H1 (cell line): ENCODE data around the gene SLC5A8. TPM values are rescaled to one million over a fixed set of nuclear protein-coding genes. Genes with fewer than 3 reads are reported as not detected.

Experiments
- CTCF ChIA-PET: fragments of 300-600 bp; sonication (Branson Sonifier 250); formaldehyde crosslinking; loops from one replicate; lab custom pipeline; 2021; ENCODE audit not compliant: partially characterized antibody; lab: Charles Lee
- POLR2A ChIA-PET: fragments of 300-600 bp; sonication (Branson Sonifier 250); formaldehyde crosslinking; loops from one replicate; lab custom pipeline; 2021; ENCODE audit warnings: inconsistent platforms; ENCODE audit not compliant: partially characterized antibody; lab: Charles Lee
- DNase-seq, 2 experiments: peaks; one replicate each; pipeline versions ENCODE4 v3.0.0 to v3.0.0-alpha.2; 2010 to 2022; ENCODE audit warnings: low spot score in 2 of 2, low read depth in 1 of 2, mixed read lengths in 1 of 2
- FAIRE-seq: peaks from 2 replicates; lab custom pipeline; 2011; peaks lifted over from hg19 to GRCh38; lab: Jason Lieb, UNC
- H2AFZ ChIP-seq: 2 replicates; pipeline ENCODE4 v1.8.1; 2012; ENCODE audit warnings: low read length, inconsistent platforms
- H2AK5ac ChIP-seq: 2 replicates; pipeline ENCODE4 v1.6.1; 2013; ENCODE audit warnings: low read depth, low read length
- H2BK120ac ChIP-seq: replicated peaks from 2 replicates; pipeline ENCODE3; 2013; ENCODE audit warnings: low read depth, low read length, inconsistent platforms
- H2BK12ac ChIP-seq: 2 replicates; pipeline ENCODE4 v1.6.1; 2013; ENCODE audit warnings: low read depth, low read length
- H2BK15ac ChIP-seq: 2 replicates; pipeline ENCODE4 v1.6.1; 2013; ENCODE audit warnings: low read length
- H2BK20ac ChIP-seq: 2 replicates; pipeline ENCODE4 v1.6.1; 2013; ENCODE audit warnings: low read length
- H2BK5ac ChIP-seq: 2 replicates; pipeline ENCODE4 v1.6.1; 2013; ENCODE audit warnings: low read depth, low read length
- H3K14ac ChIP-seq: 2 replicates; pipeline ENCODE4 v1.6.1; 2013; ENCODE audit warnings: inconsistent platforms; ENCODE audit not compliant: insufficient read length
- H3K18ac ChIP-seq: 2 replicates; pipeline ENCODE4 v1.6.1; 2013; ENCODE audit warnings: low read length; ENCODE audit errors: extremely low read depth
- H3K23ac ChIP-seq: 2 replicates; pipeline ENCODE4 v1.6.1; 2013; ENCODE audit warnings: inconsistent platforms; ENCODE audit not compliant: insufficient read length
- H3K23me2 ChIP-seq: 2 replicates; pipeline ENCODE4 v1.6.1; 2013; ENCODE audit warnings: low read depth, low read length
- H3K27ac ChIP-seq: 2 replicates; pipeline ENCODE4 v1.6.1; 2011; ENCODE audit warnings: low read depth, low read length, inconsistent platforms
- H3K27me3 ChIP-seq, 4 experiments: replicated peaks in 1 of 4; 1 replicate in 1 of 4; 2 replicates in 3 of 4; pipeline versions ENCODE4 v1.6.1 to v1.8.1; 2011 to 2013; ENCODE audit warnings: low read length in 3 of 4, mild to moderate bottlenecking in 3 of 4, inconsistent platforms in 2 of 4, mixed read lengths in 2 of 4, moderate library complexity in 1 of 4; ENCODE audit not compliant: control insufficient read depth in 3 of 4, insufficient read depth in 3 of 4; ENCODE audit errors: extremely low read depth in 1 of 4
- H3K36me3 ChIP-seq, 4 experiments: 2 replicates each; pipeline versions ENCODE4 v1.6.1 to v1.8.1; 2011 to 2013; ENCODE audit warnings: mild to moderate bottlenecking in 4 of 4, low read length in 3 of 4, moderate library complexity in 2 of 4, control low read depth in 1 of 4, inconsistent platforms in 1 of 4; ENCODE audit not compliant: insufficient read depth in 4 of 4, control insufficient read depth in 2 of 4
- H3K4ac ChIP-seq: replicated peaks from 2 replicates; pipeline ENCODE3; 2013; ENCODE audit warnings: low read length, low read depth, mixed read lengths, inconsistent platforms; ENCODE audit not compliant: insufficient read length
- H3K4me1 ChIP-seq, 4 experiments: replicated peaks in 1 of 4; 1 replicate in 1 of 4; 2 replicates in 3 of 4; pipeline versions ENCODE4 v1.6.1 to v1.8.1; 2011 to 2013; ENCODE audit warnings: low read length in 3 of 4, inconsistent platforms in 2 of 4, mixed read lengths in 1 of 4; ENCODE audit not compliant: insufficient read depth in 4 of 4, control insufficient read depth in 3 of 4
- H3K4me2 ChIP-seq, 2 experiments: 2 replicates each; pipeline versions ENCODE4 v1.6.1 to v1.8.1; 2011 to 2013; ENCODE audit warnings: low read depth in 2 of 2, low read length in 2 of 2, control low read depth in 1 of 2, inconsistent platforms in 1 of 2, mild to moderate bottlenecking in 1 of 2; ENCODE audit not compliant: insufficient read depth in 1 of 2
- H3K4me3 ChIP-seq, 4 experiments: fragments of 200-600, 300-600 bp in 1 of 4; sonication (generic), shearing (Covaris generic), sonication (Bioruptor Twin) in 1 of 4; 2 replicates each; pipeline versions ENCODE4 v1.5.1 to v1.8.1; 2011 to 2016; ENCODE audit warnings: low read length in 4 of 4, low read depth in 3 of 4, control low read depth in 2 of 4, inconsistent platforms in 2 of 4, mild to moderate bottlenecking in 2 of 4, mixed read lengths in 1 of 4, moderate library complexity in 1 of 4; ENCODE audit not compliant: insufficient read depth in 2 of 4; ENCODE audit errors: extremely low read depth in 1 of 4
- H3K56ac ChIP-seq: replicated peaks from 2 replicates; pipeline ENCODE3; 2013; ENCODE audit warnings: low read depth, mild to moderate bottlenecking, mixed read lengths, low read length, inconsistent platforms; ENCODE audit not compliant: insufficient read length
- H3K79me1 ChIP-seq: 2 replicates; pipeline ENCODE4 v1.6.1; 2013; ENCODE audit warnings: low read depth, low read length, control low read depth
- H3K79me2 ChIP-seq, 2 experiments: 2 replicates each; pipeline versions ENCODE4 v1.6.1 to v1.8.1; 2012 to 2013; ENCODE audit warnings: low read length in 2 of 2, mild to moderate bottlenecking in 2 of 2, inconsistent platforms in 1 of 2; ENCODE audit not compliant: insufficient read depth in 2 of 2, control insufficient read depth in 1 of 2
- H3K9ac ChIP-seq, 4 experiments: replicated peaks in 1 of 4; 1 replicate in 1 of 4; 2 replicates in 3 of 4; pipeline versions ENCODE4 v1.6.1 to v1.8.1; 2011 to 2013; ENCODE audit warnings: low read depth in 3 of 4, low read length in 3 of 4, control low read depth in 2 of 4, mild to moderate bottlenecking in 2 of 4, moderate library complexity in 2 of 4, inconsistent platforms in 1 of 4; ENCODE audit errors: extremely low read depth in 1 of 4
- H3K9me3 ChIP-seq, 2 experiments: 2 replicates each; pipeline versions ENCODE4 v1.6.1 to v1.8.1; 2012 to 2013; ENCODE audit warnings: mild to moderate bottlenecking in 2 of 2, moderate library complexity in 2 of 2, control low read depth in 1 of 2, inconsistent platforms in 1 of 2, low read depth in 1 of 2, low read length in 1 of 2, mixed read lengths in 1 of 2; ENCODE audit not compliant: insufficient read depth in 2 of 2
- H4K20me1 ChIP-seq, 2 experiments: replicated peaks in 1 of 2; 2 replicates each; pipeline versions ENCODE3 to v1.8.1; 2011 to 2013; ENCODE audit warnings: inconsistent platforms in 2 of 2, low read length in 2 of 2, mild to moderate bottlenecking in 1 of 2; ENCODE audit not compliant: insufficient read depth in 2 of 2, control insufficient read depth in 1 of 2
- H4K5ac ChIP-seq: 2 replicates; pipeline ENCODE4 v1.6.1; 2013; ENCODE audit warnings: low read length, low read depth, mixed read lengths, inconsistent platforms; ENCODE audit not compliant: insufficient read length
- H4K8ac ChIP-seq: 2 replicates; pipeline ENCODE4 v1.8.0; 2013; ENCODE audit warnings: mild to moderate bottlenecking, moderate library complexity, low read length, inconsistent platforms; ENCODE audit not compliant: insufficient read depth; ENCODE audit errors: extremely low read depth
- H4K91ac ChIP-seq: replicated peaks from 2 replicates; pipeline ENCODE3; 2013; ENCODE audit warnings: low read length, mixed read lengths, inconsistent platforms; ENCODE audit not compliant: insufficient read length
- BCL11A ChIP-seq, 2 experiments: IDR thresholded peaks; one replicate each; pipeline ENCODE4 v1.6.1; 2011; ENCODE audit warnings: low read depth in 2 of 2, low read length in 2 of 2, mild to moderate bottlenecking in 2 of 2
- BRCA1 ChIP-seq: IDR thresholded peaks from 2 replicates; pipeline ENCODE4 v1.6.1; 2012; ENCODE audit warnings: low read depth, low read length, improper control_type of control experiment
- CTCF ChIP-seq, 3 experiments: IDR thresholded peaks; 1 replicate in 2 of 3; 2 replicates in 1 of 3; pipeline versions ENCODE4 v1.5.1 to v1.6.1; 2011; ENCODE audit warnings: low read length in 3 of 3, mild to moderate bottlenecking in 3 of 3, inconsistent platforms in 2 of 3, low read depth in 1 of 3, moderate library complexity in 1 of 3; ENCODE audit not compliant: insufficient read depth in 1 of 3; ENCODE audit errors: control extremely low read depth in 1 of 3
- GTF2F1 ChIP-seq: IDR thresholded peaks from 2 replicates; pipeline ENCODE4 v1.6.1; 2012; ENCODE audit warnings: low read depth, low read length, improper control_type of control experiment, borderline replicate concordance
- RBBP5 ChIP-seq: IDR thresholded peaks from 2 replicates; pipeline ENCODE4 v1.7.1; 2012; ENCODE audit warnings: low read depth, mild to moderate bottlenecking, inconsistent platforms, low read length, moderate library complexity, borderline replicate concordance
- SIRT6 ChIP-seq: IDR thresholded peaks from one replicate; pipeline ENCODE4 v1.7.1; 2012; ENCODE audit warnings: low read length, inconsistent platforms
- SIX5 ChIP-seq: IDR thresholded peaks from 2 replicates; pipeline ENCODE4 v1.6.1; 2011; ENCODE audit warnings: mild to moderate bottlenecking, low read depth, low read length
- WGBS, 2 experiments: shearing (Covaris generic) in 1 of 2; methylation state at CpG; one replicate each; pipeline versions ENCODE4 v1.1.6 to v1.1.7; 2013 to 2015; ENCODE audit warnings: low lambda C conversion rate in 2 of 2, mixed read lengths in 2 of 2, inconsistent platforms in 1 of 2, low coverage in 1 of 2, missing lambda C conversion rate in 1 of 2; ENCODE audit not compliant: insufficient replicate concordance in 2 of 2, insufficient coverage in 1 of 2, insufficient read length in 1 of 2; ENCODE audit errors: extremely low coverage in 1 of 2, missing lambda C conversion rate in 1 of 2; 5-methylcytosine and 5-hydroxymethylcytosine counted together
- polyA plus RNA-seq, 7 experiments: library from polyadenylated mRNA; depleted of rRNA in 3 of 7; stranded (reverse) in 5 of 7; unstranded in 2 of 7; fragments of >200 nt in 5 of 7; fragments of 200-250 nt in 2 of 7; gene quantifications; 1 replicate in 5 of 7; 2 replicates in 1 of 7; 4 replicates in 1 of 7; pipeline versions ENCODE4 v1.2.1 to v1.2.3, GENCODE V29; 2011 to 2013; ENCODE audit warnings: missing spikeins in 2 of 7, mixed read lengths in 2 of 7
- total RNA-seq: library from RNA; stranded (reverse); fragmentation: NEBNext Ultra II Directional; extraction: Animal tissue kit (Norgen Biotek cat#: 25700); gene quantifications from 2 replicates; pipeline ENCODE4 v1.2.1, GENCODE V29; 2021

The SLC5A8 gene
- total and polyA plus RNA-seq, 2 of the 8 experiments (the other 6 are each of a cell fraction or from before 2014, with no cell fraction given): 0.11 to 0.21 TPM

- no peaks in the 10 kb centered on the region for H3K79me2 ChIP-seq
- no peak for FAIRE-seq
- H4K20me1 ChIP-seq: no peaks in the 10 kb centered on the region
- no peak overlapping the region for H3K9ac ChIP-seq
- H3K36me3 ChIP-seq: no peaks in the 10 kb centered on the region
- ChIA-PET CTCF (no interaction called here), POLR2A (no interaction called here)
- H3K27ac ChIP-seq: no peak overlapping the region
- H3K23ac ChIP-seq: no peak overlapping the region
- no peak overlapping the region for H4K8ac ChIP-seq
- no peak overlapping the region for H3K18ac ChIP-seq
- no peaks in the 10 kb centered on the region for H3K23me2 ChIP-seq
- no peak for DNase-seq
- no peak overlapping the region for H2BK20ac ChIP-seq
- H2BK12ac ChIP-seq: no peak overlapping the region
- no peak overlapping the region for H2BK5ac ChIP-seq
- no peak overlapping the region for H4K5ac ChIP-seq
- no peak overlapping the region for H2AFZ ChIP-seq
- WGBS, 2 experiments: 93% methylated on average over 2 of the region's 2 CpGs; no CpG with 5 or more reads in 1 of the 2 experiments
- H3K14ac ChIP-seq: no peak overlapping the region
- TF ChIP-seq BCL11A (IDR thresholded peaks at IDR 0.05; ENCODE audit: low read depth in 2 of 2, low read length in 2 of 2): no peak
- TF ChIP-seq CTCF (IDR thresholded peaks at IDR 0.05; ENCODE audit: control extremely low read depth in 1 of 3, insufficient read depth in 1 of 3, low read depth in 1 of 3, low read length in 3 of 3): no peak
- TF ChIP-seq GTF2F1: no peak
- TF ChIP-seq BRCA1: no peak
- no peak for TF ChIP-seq SIX5
- no peak for TF ChIP-seq RBBP5
- TF ChIP-seq SIRT6: no peak
- no peak overlapping the region for H2BK15ac ChIP-seq
- no peaks in the 10 kb centered on the region for H3K79me1 ChIP-seq
- H3K4me3 ChIP-seq: no peak overlapping the region
- no peaks in the 10 kb centered on the region for H3K27me3 ChIP-seq
- no peak overlapping the region for H3K4me2 ChIP-seq
- no peak overlapping the region for H3K56ac ChIP-seq
- H3K4ac ChIP-seq: no peak overlapping the region
- no peak overlapping the region for H2BK120ac ChIP-seq
- H3K9me3 ChIP-seq: peaks cover 8 to 9% of the 10 kb centered on the region in 2 experiments
- no peak overlapping the region for H4K91ac ChIP-seq
- no peak overlapping the region for H2AK5ac ChIP-seq
- H3K4me1 ChIP-seq: no peaks in the 10 kb centered on the region
These were observed 6.8 kb upstream of the SLC5A8 start for GRCh38 chr12:101216810-101217209.
